Measurements from ENCODE around the gene ENTPD8.

The ENTPD8 gene

GRCh38 chr9:137441289-137441934 is at the start of gene ENTPD8:
TSS of gene ENTPD8 (minus strand) at chr9:137441357. CDS start at chr9:137438285, 3,072 bp downstream.
- no peak for DNase-seq

GRCh38 chr9:137490532-137491186 is 49.5 kb upstream of the ENTPD8 start:
- no peak for DNase-seq

- no peak for DNase-seq
Measured at GRCh38 chr9:137488906-137489305, 47.7 kb upstream of the ENTPD8 start.

GRCh38 chr9:137488327-137488653 is 47.1 kb upstream of the ENTPD8 start:
- DNase-seq: no peak

GRCh38 chr9:137487454-137488326 is 46.5 kb upstream of the ENTPD8 start:
- DNase-seq: no peak

GRCh38 chr9:137486545-137487453 is 45.6 kb upstream of the ENTPD8 start:
- no peak for DNase-seq

GRCh38 chr9:137486141-137486490 is 45.0 kb upstream of the ENTPD8 start:
- DNase-seq: no peak

GRCh38 chr9:137485343-137486140 is 44.4 kb upstream of the ENTPD8 start:
- DNase-seq: no peak

- no peak for DNase-seq
Measured at GRCh38 chr9:137484551-137485315, 43.6 kb upstream of the ENTPD8 start.

GRCh38 chr9:137482094-137482781 is 41.1 kb upstream of the ENTPD8 start:
- DNase-seq: no peak

GRCh38 chr9:137480686-137481683 is 39.8 kb upstream of the ENTPD8 start:
- no peak for DNase-seq

- no peak for DNase-seq
Measured at GRCh38 chr9:137479892-137480685, 38.9 kb upstream of the ENTPD8 start.

- no peak for DNase-seq
Measured at GRCh38 chr9:137478962-137479861, 38.1 kb upstream of the ENTPD8 start.

- no peak for DNase-seq
Measured at GRCh38 chr9:137478613-137478961, 37.4 kb upstream of the ENTPD8 start.

- DNase-seq: no peak
Measured at GRCh38 chr9:137477778-137478612, 36.8 kb upstream of the ENTPD8 start.

GRCh38 chr9:137476856-137477255 is 35.7 kb upstream of the ENTPD8 start:
- DNase-seq: no peak

Measured in cortex of kidney (tissue), 1 donor.